Effector memory CD4-positive, alpha-beta T cell (primary cell): ENCODE data around the gene MARVELD2.
"Not testable (repeated sequence)": the region's sequence is repeated elsewhere in the genome, so short reads cannot be mapped to it uniquely, and the experiment has no call there.

Experiments used
- DNase-seq, 3 donors: peaks; one replicate each; pipeline ENCODE4 v3.0.0-alpha.2; 2020
- H3K27ac ChIP-seq: 2 replicates; pipeline ENCODE4 v1.7.0; 2013; ENCODE audit warnings: mild to moderate bottlenecking, low read length, moderate library complexity; ENCODE audit not compliant: insufficient read depth, poor library complexity, severe bottlenecking
- H3K27me3 ChIP-seq: replicated peaks from 2 replicates; pipeline ENCODE4 v1.7.0; 2013; ENCODE audit warnings: mild to moderate bottlenecking, low read length; ENCODE audit not compliant: insufficient read depth, control insufficient read depth, poor library complexity, severe bottlenecking
- H3K36me3 ChIP-seq: 2 replicates; pipeline ENCODE4 v1.7.0; 2013; ENCODE audit warnings: mild to moderate bottlenecking, low read length, moderate library complexity; ENCODE audit not compliant: control insufficient read depth, insufficient read depth
- H3K4me1 ChIP-seq: 2 replicates; pipeline ENCODE4 v1.7.0; 2013; ENCODE audit warnings: low read length, mild to moderate bottlenecking; ENCODE audit not compliant: control insufficient read depth, insufficient read depth, poor library complexity, severe bottlenecking
- H3K4me3 ChIP-seq: 2 replicates; pipeline ENCODE4 v1.7.0; 2013; ENCODE audit warnings: low read length, low read depth, mild to moderate bottlenecking; ENCODE audit not compliant: insufficient read depth, poor library complexity, severe bottlenecking
- H3K9me3 ChIP-seq: 2 replicates; pipeline ENCODE4 v1.7.0; 2013; ENCODE audit warnings: mild to moderate bottlenecking, low read length, moderate library complexity; ENCODE audit not compliant: control insufficient read depth

MARVELD2 gene

GRCh38 chr5:69404659-69405330, 10.1 kb upstream of the MARVELD2 start:
- Histone ChIP-seq H3K36me3 (peaks cover 12% of the 10 kb centered on the region), H3K27me3 (no peaks in the 10 kb centered on the region), H3K9me3 (no peaks in the 10 kb centered on the region), H3K4me1 (no peaks in the 10 kb centered on the region), H3K27ac (no peak overlapping the region), H3K4me3 (no peak overlapping the region)
- DNase-seq = no peak

GRCh38 chr5:69415584-69415958, 655 bp downstream of the MARVELD2 start:
- Histone ChIP-seq H3K4me3 (peak overlapping the region; percentile 65), H3K9me3 (no peaks in the 10 kb centered on the region), H3K27ac (peak overlapping the region; percentile 28), H3K4me1 (no peaks in the 10 kb centered on the region), H3K36me3 (no peaks in the 10 kb centered on the region), H3K27me3 (no peaks in the 10 kb centered on the region)
- DNase-seq = no peak

GRCh38 chr5:69416180-69416579, 1.3 kb downstream of the MARVELD2 start:
- Histone ChIP-seq H3K27ac (no peak overlapping the region), H3K36me3 (no peaks in the 10 kb centered on the region), H3K4me1 (no peaks in the 10 kb centered on the region), H3K27me3 (no peaks in the 10 kb centered on the region), H3K4me3 (no peak overlapping the region), H3K9me3 (no peaks in the 10 kb centered on the region)
- no peak for DNase-seq

- Histone ChIP-seq H3K9me3 (no peaks in the 10 kb centered on the region), H3K27me3 (no peaks in the 10 kb centered on the region), H3K4me1 (no peaks in the 10 kb centered on the region), H3K36me3 (no peaks in the 10 kb centered on the region), H3K4me3 (no peak overlapping the region), H3K27ac (no peak overlapping the region)
- no peak for DNase-seq
These were observed 1.8 kb downstream of the MARVELD2 start for GRCh38 chr5:69416699-69417098.

- no peaks in the 10 kb centered on the region for H3K36me3 ChIP-seq
- H3K4me1 ChIP-seq = no peaks in the 10 kb centered on the region
- H3K9me3 ChIP-seq = no peaks in the 10 kb centered on the region
- no peaks in the 10 kb centered on the region for H3K27me3 ChIP-seq
- no peak for DNase-seq
- H3K4me3 ChIP-seq = no peak overlapping the region
- no peak overlapping the region for H3K27ac ChIP-seq
These were observed 3.6 kb downstream of the MARVELD2 start for GRCh38 chr5:69418554-69418953.

GRCh38 chr5:69431424-69432303, 16.7 kb downstream of the MARVELD2 start:
- H3K27me3 ChIP-seq = no peaks in the 10 kb centered on the region

GRCh38 chr5:69432412-69433206, 17.7 kb downstream of the MARVELD2 start:
- H3K4me1 ChIP-seq = no peaks in the 10 kb centered on the region
- no peak for DNase-seq

More at GRCh38 chr5:69431424-69432303, 16.7 kb downstream of the MARVELD2 start:
- H3K4me1 ChIP-seq = no peaks in the 10 kb centered on the region
- no peaks in the 10 kb centered on the region for H3K9me3 ChIP-seq
- no peak overlapping the region for H3K27ac ChIP-seq
- H3K4me3 ChIP-seq = no peak overlapping the region
- no peaks in the 10 kb centered on the region for H3K36me3 ChIP-seq
- no peak for DNase-seq

GRCh38 chr5:69435276-69435884, 20.5 kb downstream of the MARVELD2 start:
- not testable (repeated sequence) for H3K4me3 ChIP-seq, H3K27ac ChIP-seq, H3K4me1 ChIP-seq, H3K9me3 ChIP-seq, DNase-seq, H3K27me3 ChIP-seq, H3K36me3 ChIP-seq

More at GRCh38 chr5:69432412-69433206, 17.7 kb downstream of the MARVELD2 start:
- H3K27ac ChIP-seq = no peak overlapping the region
- no peaks in the 10 kb centered on the region for H3K36me3 ChIP-seq
- no peaks in the 10 kb centered on the region for H3K27me3 ChIP-seq
- no peaks in the 10 kb centered on the region for H3K9me3 ChIP-seq
- no peak overlapping the region for H3K4me3 ChIP-seq

- H3K36me3 ChIP-seq = no peaks in the 10 kb centered on the region
- no peak overlapping the region for H3K4me3 ChIP-seq
- H3K9me3 ChIP-seq = no peaks in the 10 kb centered on the region
- no peak for DNase-seq
- no peaks in the 10 kb centered on the region for H3K27me3 ChIP-seq
- H3K27ac ChIP-seq = no peak overlapping the region
- H3K4me1 ChIP-seq = no peaks in the 10 kb centered on the region
These were observed 29.3 kb downstream of the MARVELD2 start for GRCh38 chr5:69444127-69444754.
